HUES64 (cell line): ENCODE results near the gene INSL3.

Experiments
- H3K27ac ChIP-seq: 2 replicates; pipeline ENCODE4 v1.7.0; 2013; ENCODE audit warnings: low read depth, low read length, inconsistent platforms
- H3K27me3 ChIP-seq: 2 replicates; pipeline ENCODE4 v1.6.1; 2013; ENCODE audit warnings: mild to moderate bottlenecking, low read length; ENCODE audit not compliant: insufficient read depth
- H3K36me3 ChIP-seq: 2 replicates; pipeline ENCODE4 v1.6.1; 2013; ENCODE audit warnings: mild to moderate bottlenecking, low read length; ENCODE audit not compliant: insufficient read depth
- H3K4me1 ChIP-seq: 2 replicates; pipeline ENCODE4 v1.6.1; 2013; ENCODE audit warnings: mild to moderate bottlenecking, low read length, moderate library complexity; ENCODE audit not compliant: insufficient read depth
- H3K4me3 ChIP-seq: 2 replicates; pipeline ENCODE4 v1.5.1; 2013; ENCODE audit warnings: mild to moderate bottlenecking, low read length, moderate library complexity
- H3K9ac ChIP-seq: 2 replicates; pipeline ENCODE4 v1.6.1; 2013; ENCODE audit warnings: mild to moderate bottlenecking, low read depth, low read length
- H3K9me3 ChIP-seq: 2 replicates; pipeline ENCODE4 v1.6.1; 2013; ENCODE audit warnings: low read depth, low read length; ENCODE audit not compliant: insufficient read depth
- WGBS: fragments of 150-250, 120-280 bp; methylation state at CpG from one replicate; pipeline ENCODE4 v1.1.7; 2013; ENCODE audit warnings: missing lambda C conversion rate; 5-methylcytosine and 5-hydroxymethylcytosine counted together

INSL3 gene

GRCh38 chr19:17775991-17776803 is 45.1 kb downstream of the INSL3 start:
- Histone ChIP-seq H3K4me3 (no peak overlapping the region), H3K9me3 (no peaks in the 10 kb centered on the region), H3K4me1 (no peaks in the 10 kb centered on the region), H3K36me3 (no peaks in the 10 kb centered on the region), H3K9ac (no peak overlapping the region), H3K27me3 (no peaks in the 10 kb centered on the region), H3K27ac (no peak overlapping the region)
- 82% methylated on average over 24 of the region's 27 CpGs for WGBS

- no peaks in the 10 kb centered on the region for H3K4me1 ChIP-seq
- no peak overlapping the region for H3K27ac ChIP-seq
- H3K4me3 ChIP-seq, result no peak overlapping the region
- 51% methylated on average over 16 of the region's 16 CpGs for WGBS
- no peak overlapping the region for H3K9ac ChIP-seq
- no peaks in the 10 kb centered on the region for H3K9me3 ChIP-seq
- H3K36me3 ChIP-seq, result no peaks in the 10 kb centered on the region
- no peaks in the 10 kb centered on the region for H3K27me3 ChIP-seq
Measured at GRCh38 chr19:17775245-17775927, 45.9 kb downstream of the INSL3 start.

GRCh38 chr19:17772172-17772571 is 49.1 kb downstream of the INSL3 start:
- H3K4me3 ChIP-seq, result no peak overlapping the region
- no peaks in the 10 kb centered on the region for H3K4me1 ChIP-seq
- no peaks in the 10 kb centered on the region for H3K27me3 ChIP-seq
- no peaks in the 10 kb centered on the region for H3K9me3 ChIP-seq
- WGBS, result 94% methylated on average over 4 of the region's 4 CpGs
- H3K27ac ChIP-seq, result no peak overlapping the region
- H3K9ac ChIP-seq, result no peak overlapping the region
- no peaks in the 10 kb centered on the region for H3K36me3 ChIP-seq

GRCh38 chr19:17770613-17771012 is 50.7 kb downstream of the INSL3 start:
- no peaks in the 10 kb centered on the region for H3K27me3 ChIP-seq
- no peaks in the 10 kb centered on the region for H3K9me3 ChIP-seq
- 84% methylated on average over 13 of the region's 13 CpGs for WGBS
- no peaks in the 10 kb centered on the region for H3K36me3 ChIP-seq
- no peak overlapping the region for H3K4me3 ChIP-seq
- no peaks in the 10 kb centered on the region for H3K4me1 ChIP-seq
- H3K9ac ChIP-seq, result no peak overlapping the region
- no peak overlapping the region for H3K27ac ChIP-seq

- H3K27ac ChIP-seq, result no peak overlapping the region
- no peaks in the 10 kb centered on the region for H3K27me3 ChIP-seq
- H3K4me3 ChIP-seq, result no peak overlapping the region
- H3K36me3 ChIP-seq, result no peaks in the 10 kb centered on the region
- WGBS, result 91% methylated on average over 1 of the region's 1 CpG
- no peaks in the 10 kb centered on the region for H3K9me3 ChIP-seq
- H3K9ac ChIP-seq, result no peak overlapping the region
- H3K4me1 ChIP-seq, result no peaks in the 10 kb centered on the region
Measured at GRCh38 chr19:17767559-17767958, 53.8 kb downstream of the INSL3 start.

- H3K9me3 ChIP-seq, result no peaks in the 10 kb centered on the region
- no peak overlapping the region for H3K4me3 ChIP-seq
- H3K9ac ChIP-seq, result no peak overlapping the region
- H3K36me3 ChIP-seq, result no peaks in the 10 kb centered on the region
- H3K27ac ChIP-seq, result no peak overlapping the region
- 18% methylated on average over 28 of the region's 29 CpGs for WGBS
- H3K27me3 ChIP-seq, result no peaks in the 10 kb centered on the region
- H3K4me1 ChIP-seq, result no peaks in the 10 kb centered on the region
Measured at GRCh38 chr19:17766543-17767131, 54.7 kb downstream of the INSL3 start.
